Central memory CD8-positive, alpha-beta T cell (primary cell): ENCODE measurements around the gene NAV2.
"Not testable (repeated sequence)": the region's sequence is repeated elsewhere in the genome, so short reads cannot be mapped to it uniquely, and the experiment has no call there.

ENCODE experiments used
- ATAC-seq: fragments of 150-1000 bp; cut with Tn5 transposase; replicated peaks from 2 replicates; pipeline ENCODE4 v1.10.0; 2022; ENCODE audit warnings: mild to moderate bottlenecking, moderate FRiP score, moderate number of reproducible peaks; ENCODE audit not compliant: poor library complexity, severe bottlenecking; ENCODE audit errors: extremely low read depth
- DNase-seq, 2 donors: peaks; one replicate each; pipeline ENCODE4 v3.0.0; 2021; ENCODE audit warnings: low spot score in 2 of 2
- H3K27ac Mint-ChIP-seq: one replicate; pipeline ENCODE4 v1.8.0; 2022; ENCODE audit warnings: low read depth, mild to moderate bottlenecking, moderate library complexity, mixed read lengths
- H3K27me3 Mint-ChIP-seq: one replicate; pipeline ENCODE4 v1.8.0; 2022; ENCODE audit warnings: mixed read lengths
- H3K36me3 Mint-ChIP-seq: one replicate; pipeline ENCODE4 v1.8.0; 2022; ENCODE audit warnings: mild to moderate bottlenecking, moderate library complexity, mixed read lengths; ENCODE audit not compliant: insufficient read depth
- H3K4me1 Mint-ChIP-seq: one replicate; pipeline ENCODE4 v1.8.0; 2022; ENCODE audit warnings: mixed read lengths
- H3K4me3 Mint-ChIP-seq: one replicate; pipeline ENCODE4 v1.8.0; 2022; ENCODE audit warnings: mild to moderate bottlenecking, moderate library complexity, mixed read lengths
- H3K9me3 Mint-ChIP-seq: one replicate; pipeline ENCODE4 v1.8.0; 2022; ENCODE audit warnings: mixed read lengths

NAV2 gene

GRCh38 chr11:19953336-19953735, 240.7 kb downstream of the NAV2 start:
- Mint-ChIP-seq H3K36me3 (no peaks in the 10 kb centered on the region), H3K27ac (no peak overlapping the region), H3K4me3 (no peak overlapping the region), H3K9me3 (no peaks in the 10 kb centered on the region), H3K27me3 (peaks cover 11% of the 10 kb centered on the region), H3K4me1 (peaks cover 6% of the 10 kb centered on the region)
- DNase-seq = no peak
- ATAC-seq = no peak

GRCh38 chr11:19953909-19954308, 241.3 kb downstream of the NAV2 start:
- peaks cover 11% of the 10 kb centered on the region for H3K27me3 Mint-ChIP-seq
- no peak for ATAC-seq

DNA sequence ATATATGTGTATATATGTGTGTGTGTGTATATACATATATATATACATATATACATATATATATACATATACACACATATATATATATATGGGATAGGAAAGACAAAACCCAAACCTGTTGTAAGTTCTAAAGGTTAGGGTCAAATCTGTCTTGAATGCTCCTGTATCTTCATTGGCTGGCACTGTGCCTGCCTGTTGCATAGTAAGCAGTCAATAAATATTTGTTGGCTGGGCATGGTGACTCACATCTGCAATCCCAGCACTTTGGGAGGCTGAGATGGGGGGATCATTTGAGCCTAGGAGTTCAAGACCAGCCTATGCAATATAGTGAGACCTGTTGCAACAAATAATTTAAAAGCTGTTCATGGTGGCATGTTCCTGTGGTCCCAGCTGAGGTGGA, 242.3 kb downstream of the NAV2 start:
- ATAC-seq (no peak), DNase-seq (no peak)
- Mint-ChIP-seq H3K27me3 (peaks cover 11% of the 10 kb centered on the region), H3K27ac (no peak overlapping the region), H3K4me1 (peaks cover 6% of the 10 kb centered on the region), H3K9me3 (no peaks in the 10 kb centered on the region), H3K4me3 (no peak overlapping the region), H3K36me3 (no peaks in the 10 kb centered on the region)

More at GRCh38 chr11:19953909-19954308, 241.3 kb downstream of the NAV2 start:
- no peak for DNase-seq
- Mint-ChIP-seq H3K27ac (no peak overlapping the region), H3K4me3 (no peak overlapping the region), H3K36me3 (no peaks in the 10 kb centered on the region), H3K9me3 (no peaks in the 10 kb centered on the region), H3K4me1 (peaks cover 6% of the 10 kb centered on the region)

DNA sequence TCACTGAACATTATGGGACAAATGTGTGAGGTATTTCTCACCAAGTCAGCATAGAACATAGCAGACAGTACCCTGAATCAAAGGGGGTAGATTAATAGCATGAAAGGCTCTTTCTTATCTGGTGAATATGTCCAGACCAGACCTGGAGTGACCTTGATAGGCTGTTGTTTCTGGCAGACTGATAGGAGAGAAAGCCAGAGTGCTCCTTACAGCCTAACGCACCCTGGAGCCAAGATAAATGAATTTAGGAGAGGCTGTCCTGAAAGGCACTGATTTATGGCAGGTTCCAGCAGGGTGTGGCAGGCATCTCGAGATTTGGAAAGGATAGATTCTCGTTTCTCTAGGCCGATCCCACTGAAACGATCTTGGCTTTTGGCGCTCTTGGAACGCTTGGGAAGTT, 243.0 kb downstream of the NAV2 start:
- no peak for ATAC-seq
- H3K4me3 Mint-ChIP-seq = no peak overlapping the region
- no peak for DNase-seq
- peaks cover 6% of the 10 kb centered on the region for H3K4me1 Mint-ChIP-seq
- no peak overlapping the region for H3K27ac Mint-ChIP-seq
- peaks cover 11% of the 10 kb centered on the region for H3K27me3 Mint-ChIP-seq
- H3K9me3 Mint-ChIP-seq = no peaks in the 10 kb centered on the region
- no peaks in the 10 kb centered on the region for H3K36me3 Mint-ChIP-seq

GRCh38 chr11:19956228-19956627, 243.6 kb downstream of the NAV2 start:
- no peak for ATAC-seq
- Mint-ChIP-seq H3K9me3 (no peaks in the 10 kb centered on the region), H3K4me1 (peaks cover 6% of the 10 kb centered on the region), H3K27me3 (peaks cover 11% of the 10 kb centered on the region), H3K36me3 (no peaks in the 10 kb centered on the region), H3K4me3 (no peak overlapping the region), H3K27ac (no peak overlapping the region)
- DNase-seq = no peak

DNA sequence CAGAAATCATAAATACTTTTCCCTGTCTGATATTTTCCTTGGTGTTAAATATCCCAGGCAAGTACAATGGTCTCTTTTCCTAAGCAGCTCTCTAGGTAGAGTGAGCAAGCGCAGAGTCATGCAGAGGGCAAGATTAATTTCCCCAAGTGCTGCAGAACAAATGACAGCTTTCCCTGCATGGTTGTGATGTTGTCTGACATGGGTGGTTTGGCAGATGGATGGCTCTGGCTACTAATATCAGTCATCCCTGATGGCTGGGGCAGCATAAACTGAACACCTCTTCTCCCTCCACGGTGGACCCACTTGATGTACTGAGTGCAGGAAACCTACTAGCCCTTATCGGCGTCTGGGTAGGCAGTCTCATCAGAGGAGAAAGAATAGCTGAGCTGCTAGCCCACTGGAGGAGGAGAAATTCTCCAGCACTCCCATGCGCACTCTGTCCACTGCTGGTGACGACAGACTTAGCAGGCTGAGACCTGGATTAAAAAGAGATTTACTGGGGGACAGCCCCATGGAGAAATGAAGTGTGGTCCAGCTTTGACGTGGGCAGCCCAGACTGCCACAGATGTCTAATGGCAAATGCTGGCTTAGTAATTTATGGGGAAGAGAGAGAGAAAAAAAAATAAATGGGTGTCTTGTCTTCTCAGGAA, 244.8 kb downstream of the NAV2 start:
- no peak overlapping the region for H3K27ac Mint-ChIP-seq
- H3K4me3 Mint-ChIP-seq = no peak overlapping the region
- DNase-seq = no peak
- H3K9me3 Mint-ChIP-seq = no peaks in the 10 kb centered on the region
- no peaks in the 10 kb centered on the region for H3K4me1 Mint-ChIP-seq
- ATAC-seq = no peak
- no peaks in the 10 kb centered on the region for H3K36me3 Mint-ChIP-seq
- H3K27me3 Mint-ChIP-seq = peaks cover 11% of the 10 kb centered on the region

GRCh38 chr11:19958204-19958603, 245.6 kb downstream of the NAV2 start:
- ATAC-seq = no peak
- Mint-ChIP-seq H3K4me3 (no peak overlapping the region), H3K4me1 (peaks cover 2% of the 10 kb centered on the region), H3K36me3 (no peaks in the 10 kb centered on the region), H3K27me3 (peaks cover 7% of the 10 kb centered on the region), H3K27ac (no peak overlapping the region), H3K9me3 (no peaks in the 10 kb centered on the region)
- no peak for DNase-seq

- no peaks in the 10 kb centered on the region for H3K27me3 Mint-ChIP-seq
- H3K4me3 Mint-ChIP-seq = no peak overlapping the region
- peaks cover 1% of the 10 kb centered on the region for H3K36me3 Mint-ChIP-seq
- no peak overlapping the region for H3K27ac Mint-ChIP-seq
- peaks cover 12% of the 10 kb centered on the region for H3K4me1 Mint-ChIP-seq
- H3K9me3 Mint-ChIP-seq = no peaks in the 10 kb centered on the region
- no peak for ATAC-seq
- no peak for DNase-seq
These were observed 246.6 kb downstream of the NAV2 start for GRCh38 chr11:19959210-19959609.

DNA sequence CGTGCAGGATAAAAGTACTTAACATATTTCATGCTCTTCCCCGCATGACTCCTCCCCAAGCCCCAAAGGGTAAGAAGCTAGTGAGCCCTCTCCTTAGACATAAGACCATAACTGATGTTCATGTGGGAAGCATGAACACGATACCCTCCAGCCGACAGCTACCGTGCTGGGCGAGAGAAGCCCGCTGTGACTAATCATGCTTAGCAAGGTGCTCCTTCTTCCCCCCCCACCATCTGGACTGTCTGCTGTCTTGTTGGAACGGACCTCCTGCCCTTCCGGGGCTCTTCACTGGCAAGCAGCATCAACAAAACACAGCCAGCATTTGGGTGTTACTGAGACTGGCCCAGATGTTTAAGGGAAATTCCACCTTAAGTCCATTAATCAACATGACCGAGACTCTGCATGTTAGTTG, 247.0 kb downstream of the NAV2 start:
- Mint-ChIP-seq H3K27ac (no peak overlapping the region), H3K36me3 (peaks cover 1% of the 10 kb centered on the region), H3K4me1 (peaks cover 14% of the 10 kb centered on the region), H3K4me3 (no peak overlapping the region), H3K27me3 (no peaks in the 10 kb centered on the region), H3K9me3 (no peaks in the 10 kb centered on the region)
- ATAC-seq = no peak
- no peak for DNase-seq

DNA sequence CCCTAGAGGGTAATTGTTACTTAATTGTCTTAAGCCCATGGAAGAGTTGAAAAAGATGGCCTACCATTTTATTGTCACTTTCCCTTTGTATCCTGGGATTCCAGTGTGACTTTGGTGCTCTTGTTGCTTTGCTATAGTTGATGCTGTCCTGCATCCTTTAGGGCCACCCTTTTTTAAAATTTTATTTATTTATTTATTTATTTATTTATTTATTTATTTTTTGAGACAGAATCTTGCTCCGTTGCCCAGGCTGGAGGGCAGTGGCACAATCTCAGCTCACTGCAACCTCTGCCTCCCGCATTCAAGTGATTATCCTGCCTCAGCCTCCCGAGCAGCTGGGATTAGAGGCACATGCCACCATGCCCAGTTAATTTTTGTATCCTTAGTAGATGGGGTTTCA, 247.8 kb downstream of the NAV2 start:
- not testable (repeated sequence) for H3K27me3 Mint-ChIP-seq, DNase-seq, H3K27ac Mint-ChIP-seq, H3K9me3 Mint-ChIP-seq, ATAC-seq, H3K4me3 Mint-ChIP-seq, H3K36me3 Mint-ChIP-seq
- H3K4me1 Mint-ChIP-seq = peaks cover 19% of the 10 kb centered on the region

DNA sequence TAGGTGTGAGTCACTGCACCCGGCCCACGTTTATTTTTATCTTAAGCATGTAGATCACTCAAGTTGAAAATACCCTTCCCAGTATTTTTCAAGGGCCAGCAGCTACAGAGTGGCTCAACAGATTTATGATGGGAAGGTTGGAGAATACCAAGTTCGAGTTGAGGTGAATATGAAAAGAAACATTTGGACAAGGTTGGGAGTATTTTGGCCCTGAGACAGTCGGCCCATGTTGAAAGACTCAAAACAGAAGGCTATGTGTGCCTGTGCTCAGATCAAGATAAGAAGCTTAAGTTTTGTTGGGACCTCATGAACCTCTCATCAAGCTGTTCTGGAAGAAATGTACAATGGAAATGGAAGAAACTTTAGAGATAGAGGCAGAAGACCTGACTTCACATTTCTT, 248.6 kb downstream of the NAV2 start:
- Mint-ChIP-seq H3K9me3 (no peaks in the 10 kb centered on the region), H3K4me1 (peaks cover 20% of the 10 kb centered on the region), H3K4me3 (no peak overlapping the region), H3K36me3 (peaks cover 1% of the 10 kb centered on the region), H3K27ac (no peak overlapping the region), H3K27me3 (peaks cover 11% of the 10 kb centered on the region)
- no peak for DNase-seq
- no peak for ATAC-seq

GRCh38 chr11:19962053-19962800, 249.6 kb downstream of the NAV2 start:
- H3K27ac Mint-ChIP-seq = no peak overlapping the region
- H3K9me3 Mint-ChIP-seq = no peaks in the 10 kb centered on the region
- peaks cover 21% of the 10 kb centered on the region for H3K27me3 Mint-ChIP-seq
- H3K36me3 Mint-ChIP-seq = peaks cover 1% of the 10 kb centered on the region
- ATAC-seq (no peak), DNase-seq (no peak)
- peaks cover 20% of the 10 kb centered on the region for H3K4me1 Mint-ChIP-seq
- no peak overlapping the region for H3K4me3 Mint-ChIP-seq

DNA sequence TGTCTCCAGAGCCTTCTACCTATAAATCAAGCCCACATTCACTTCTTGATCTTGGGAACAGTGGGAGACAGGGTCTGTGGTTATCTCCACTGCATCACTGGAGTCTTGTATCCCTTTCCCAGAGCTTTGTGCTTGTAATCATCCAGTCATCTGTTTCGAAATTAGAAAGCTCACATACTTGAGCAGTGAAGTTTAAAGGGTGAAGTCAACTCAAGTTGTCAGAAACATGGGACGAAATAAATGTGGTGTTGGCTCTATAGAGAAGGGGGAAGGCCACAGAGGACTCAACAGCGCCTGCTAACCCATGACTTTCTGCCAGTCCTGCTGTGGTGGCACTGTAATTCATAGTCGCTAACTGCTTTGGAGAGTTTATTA, 250.2 kb downstream of the NAV2 start:
- no peak overlapping the region for H3K27ac Mint-ChIP-seq
- H3K27me3 Mint-ChIP-seq = peaks cover 26% of the 10 kb centered on the region
- DNase-seq (no peak), ATAC-seq (no peak)
- H3K36me3 Mint-ChIP-seq = peaks cover 3% of the 10 kb centered on the region
- H3K4me1 Mint-ChIP-seq = peaks cover 20% of the 10 kb centered on the region
- H3K4me3 Mint-ChIP-seq = no peak overlapping the region
- H3K9me3 Mint-ChIP-seq = no peaks in the 10 kb centered on the region
